Uterus (tissue), 2 donors: ENCODE results near the gene CXorf65.

Experiments used
- CTCF ChIP-seq, 4 experiments: fragments of 200-600 bp in 2 of 4; fragments of 450-650 bp in 2 of 4; sonication (generic) in 2 of 4; IDR thresholded peaks; one replicate each; pipeline ENCODE4 v1.5.1; 2016 to 2019; ENCODE audit warnings: antibody characterized with exemption in 4 of 4, mild to moderate bottlenecking in 2 of 4, moderate library complexity in 1 of 4
- POLR2A ChIP-seq, 2 donors: fragments of 450-650 bp; IDR thresholded peaks; one replicate each; pipeline ENCODE4 v1.6.1; 2016; ENCODE audit warnings: antibody characterized with exemption in 2 of 2, mild to moderate bottlenecking in 1 of 2, moderate library complexity in 1 of 2

- TF ChIP-seq CTCF (IDR thresholded peaks at IDR 0.05) (no peak), POLR2A (IDR thresholded peaks at IDR 0.05) (no peak)
These were observed 912 bp downstream of the CXorf65 start for GRCh38 chrX:71105628-71106027.
